Panc1 (cell line): ENCODE data around the gene IBTK.

Source experiments
- CTCF ChIP-seq: fragments of 450-650 bp; IDR thresholded peaks from 2 replicates; pipeline ENCODE4 v1.5.1; 2017; ENCODE audit warnings: mild to moderate bottlenecking
- POLR2AphosphoS5 ChIP-seq: IDR thresholded peaks from 2 replicates; pipeline ENCODE4 v1.6.1; 2012; ENCODE audit warnings: mild to moderate bottlenecking, low read depth, low read length, moderate library complexity
- REST ChIP-seq, 2 experiments: IDR thresholded peaks; 2 replicates each; pipeline ENCODE4 v1.6.1; 2011 to 2012; ENCODE audit warnings: low read depth in 2 of 2, control low read depth in 1 of 2, low read length in 1 of 2, mild to moderate bottlenecking in 1 of 2, moderate library complexity in 1 of 2; ENCODE audit not compliant: insufficient read depth in 1 of 2
- SIN3A ChIP-seq: IDR thresholded peaks from 2 replicates; pipeline ENCODE4 v1.6.1; 2012; ENCODE audit warnings: low read depth, mild to moderate bottlenecking, low read length, moderate library complexity, borderline replicate concordance; ENCODE audit not compliant: insufficient read depth
- TCF7L2 ChIP-seq: IDR thresholded peaks from 2 replicates; pipeline ENCODE4 v1.6.1; 2011; ENCODE audit warnings: mild to moderate bottlenecking, low read depth, low read length, inconsistent platforms

GRCh38 chr6:82275686-82276085 is 28.1 kb upstream of the IBTK start:
- no peak for TF ChIP-seq CTCF
- TF ChIP-seq REST (IDR thresholded peaks at IDR 0.05; ENCODE audit: insufficient read depth in 1 of 2, low read depth in 2 of 2, low read length in 1 of 2), result no peak
- no peak for TF ChIP-seq POLR2AphosphoS5
- no peak for TF ChIP-seq TCF7L2
- no peak for TF ChIP-seq SIN3A
